Coronary artery (tissue), 2 donors: ENCODE results near the gene BCAN.

Experiments
- DNase-seq: peaks from one replicate; pipeline ENCODE4 v3.0.0-alpha.2; 2017; ENCODE audit warnings: low spot score
- H3K27ac ChIP-seq, 2 donors: fragments of 200-600 bp; sonication (generic); one replicate each; pipeline ENCODE4 v1.5.1; 2016 to 2019
- H3K4me3 ChIP-seq: fragments of 200-600 bp; sonication (generic); 2 replicates; pipeline ENCODE4 v1.5.1; 2016; ENCODE audit warnings: mild to moderate bottlenecking, moderate library complexity
- TF ChIP-seq, protein P1 (sequence below): fragments of 200-600 bp; sonication (generic); IDR thresholded peaks from one replicate; pipeline ENCODE4 v1.5.1; 2019; ENCODE audit warnings: antibody characterized with exemption

BCAN gene

GRCh38 chr1:156700736-156701531 lies 59.0 kb downstream of the BCAN start:
- Histone ChIP-seq H3K4me3 (no peak overlapping the region), H3K27ac (no peak overlapping the region)
- no peak for DNase-seq
- TF ChIP-seq, protein P1, sequence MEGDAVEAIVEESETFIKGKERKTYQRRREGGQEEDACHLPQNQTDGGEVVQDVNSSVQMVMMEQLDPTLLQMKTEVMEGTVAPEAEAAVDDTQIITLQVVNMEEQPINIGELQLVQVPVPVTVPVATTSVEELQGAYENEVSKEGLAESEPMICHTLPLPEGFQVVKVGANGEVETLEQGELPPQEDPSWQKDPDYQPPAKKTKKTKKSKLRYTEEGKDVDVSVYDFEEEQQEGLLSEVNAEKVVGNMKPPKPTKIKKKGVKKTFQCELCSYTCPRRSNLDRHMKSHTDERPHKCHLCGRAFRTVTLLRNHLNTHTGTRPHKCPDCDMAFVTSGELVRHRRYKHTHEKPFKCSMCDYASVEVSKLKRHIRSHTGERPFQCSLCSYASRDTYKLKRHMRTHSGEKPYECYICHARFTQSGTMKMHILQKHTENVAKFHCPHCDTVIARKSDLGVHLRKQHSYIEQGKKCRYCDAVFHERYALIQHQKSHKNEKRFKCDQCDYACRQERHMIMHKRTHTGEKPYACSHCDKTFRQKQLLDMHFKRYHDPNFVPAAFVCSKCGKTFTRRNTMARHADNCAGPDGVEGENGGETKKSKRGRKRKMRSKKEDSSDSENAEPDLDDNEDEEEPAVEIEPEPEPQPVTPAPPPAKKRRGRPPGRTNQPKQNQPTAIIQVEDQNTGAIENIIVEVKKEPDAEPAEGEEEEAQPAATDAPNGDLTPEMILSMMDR, result no peak

GRCh38 chr1:156703336-156703735 lies 61.4 kb downstream of the BCAN start:
- no peak overlapping the region for H3K27ac ChIP-seq
- TF ChIP-seq, protein P1, result no peak
- H3K4me3 ChIP-seq, result no peak overlapping the region
- DNase-seq, result no peak

- TF ChIP-seq, protein P1, result no peak
- H3K4me3 ChIP-seq, result no peak overlapping the region
- no peak for DNase-seq
- no peak overlapping the region for H3K27ac ChIP-seq
Observed at GRCh38 chr1:156703741-156704140, 61.8 kb downstream of the BCAN start.

- Histone ChIP-seq H3K4me3 (peak overlapping the region; percentile 71), H3K27ac (no peak overlapping the region)
- TF ChIP-seq, protein P1, result no peak
- no peak for DNase-seq
Observed at GRCh38 chr1:156704166-156704711, 62.3 kb downstream of the BCAN start.

DNA sequence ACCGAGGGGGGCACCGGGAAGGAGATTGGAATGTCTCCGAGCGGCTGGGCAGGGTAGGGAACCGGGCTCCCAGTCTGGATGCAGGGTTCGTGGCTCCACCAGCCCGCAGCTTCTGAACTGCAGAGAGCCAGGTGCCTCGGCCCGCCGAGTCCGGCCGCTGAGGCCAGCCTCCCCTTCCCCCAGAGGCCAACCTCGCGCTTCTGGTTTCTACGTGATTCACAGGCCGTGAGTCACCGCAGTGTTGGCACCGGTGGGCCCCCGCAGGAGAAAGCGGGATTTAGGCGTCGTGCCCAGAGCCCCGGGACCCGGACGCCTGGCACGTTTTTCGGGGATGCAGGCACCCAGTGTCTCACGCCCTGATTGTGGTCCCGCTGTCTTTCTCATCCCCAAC lies 63.0 kb downstream of the BCAN start:
- TF ChIP-seq, protein P1, result no peak
- no peak for DNase-seq
- peak overlapping the region; percentile 71 for H3K4me3 ChIP-seq
- H3K27ac ChIP-seq, result peak overlapping the region; percentile 81 to 89

DNA sequence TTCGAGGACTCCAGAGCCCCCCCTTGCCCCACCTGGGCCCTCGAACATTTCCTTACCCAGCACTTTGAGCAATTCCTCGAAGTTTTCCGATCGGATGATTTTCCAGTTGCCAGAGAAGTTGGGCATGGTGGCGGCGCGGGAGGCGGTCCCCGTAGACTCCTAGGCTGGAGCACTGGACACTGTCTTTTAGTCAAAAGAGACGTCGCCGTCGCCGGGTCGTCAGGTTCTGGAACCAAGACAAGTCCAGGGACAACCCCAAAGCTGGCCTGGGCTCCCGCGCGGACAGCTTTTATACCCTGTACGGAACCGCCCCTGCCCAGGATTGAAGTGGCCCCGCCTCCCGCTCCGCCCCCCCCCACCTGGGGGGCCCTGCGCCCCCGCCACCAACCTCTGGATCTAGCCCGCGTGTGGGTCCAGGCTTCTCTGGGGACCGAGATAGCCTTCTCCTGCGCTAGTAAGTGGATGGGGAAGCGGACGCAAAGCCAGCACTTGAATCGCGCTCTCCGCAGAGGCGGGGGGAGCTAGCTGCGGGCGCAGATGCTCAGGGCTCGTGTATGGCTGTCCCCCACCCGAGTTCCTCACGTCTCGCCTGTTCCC lies 63.5 kb downstream of the BCAN start, which contains the start of gene CRABP2:
Gene CRABP2, minus strand, starts transcription at position 263 of the 597 bp plus-strand sequence. Its CDS starts 137 bp downstream, at position 126.
- DNase-seq, result no peak
- H3K27ac ChIP-seq, result peak within 1 kb of the TSS; percentile 81 to 89
- TF ChIP-seq, protein P1, result no peak
- peak within 1 kb of the TSS; percentile 71 for H3K4me3 ChIP-seq
